HEK293T (cell line): ENCODE data around the gene CD28.

ENCODE experiments used
- CTCF ChIA-PET: fragments of 350-600 bp; formaldehyde crosslinking; extraction: SDS; loops from one replicate; lab custom pipeline; 2021; ENCODE audit warnings: antibody characterized with exemption, inconsistent platforms; lab: Yijun Ruan, JAX
- POLR2A ChIA-PET: fragments of 350-600 bp; formaldehyde crosslinking; extraction: SDS; loops from one replicate; lab custom pipeline; 2020; ENCODE audit warnings: antibody characterized with exemption, inconsistent platforms; lab: Yijun Ruan, JAX
- DNase-seq: peaks from one replicate; pipeline ENCODE4 v3.0.0; 2012; ENCODE audit warnings: mixed read lengths; ENCODE audit errors: extremely low spot score
- ARNT ChIP-seq: fragments of 450-650 bp; IDR thresholded peaks from 2 replicates; pipeline ENCODE4 v1.6.1; 2017; ENCODE audit warnings: mild to moderate bottlenecking
- BHLHE40 ChIP-seq: fragments of 450-650 bp; IDR thresholded peaks from 2 replicates; pipeline ENCODE4 v1.6.1; 2016; ENCODE audit warnings: mild to moderate bottlenecking, moderate library complexity, borderline replicate concordance
- CTBP1 ChIP-seq: fragments of 450-650 bp; IDR thresholded peaks from 2 replicates; pipeline ENCODE4 v1.6.1; 2016; ENCODE audit warnings: borderline replicate concordance
- ELF4 ChIP-seq: fragments of 450-650 bp; IDR thresholded peaks from 2 replicates; pipeline ENCODE4 v1.6.1; 2017; ENCODE audit warnings: antibody characterized with exemption
- FOXA1 ChIP-seq: fragments of 450-650 bp; IDR thresholded peaks from 2 replicates; pipeline ENCODE4 v1.6.1; 2016; ENCODE audit warnings: mild to moderate bottlenecking
- FOXK2 ChIP-seq: fragments of 450-650 bp; IDR thresholded peaks from 2 replicates; pipeline ENCODE4 v1.6.1; 2016; ENCODE audit warnings: mild to moderate bottlenecking
- FOXM1 ChIP-seq: fragments of 450-650 bp; IDR thresholded peaks from 2 replicates; pipeline ENCODE4 v1.6.1; 2017; ENCODE audit warnings: mild to moderate bottlenecking, borderline replicate concordance
- HDGF ChIP-seq: fragments of 450-650 bp; IDR thresholded peaks from 2 replicates; pipeline ENCODE4 v1.6.1; 2017; ENCODE audit warnings: antibody characterized with exemption, borderline replicate concordance
- L3MBTL2 ChIP-seq: fragments of 450-650 bp; conservative IDR thresholded peaks from 2 replicates; pipeline ENCODE4 v1.6.1; 2016; ENCODE audit warnings: mild to moderate bottlenecking
- LEF1 ChIP-seq: fragments of 450-650 bp; IDR thresholded peaks from 2 replicates; pipeline ENCODE4 v1.6.1; 2017; ENCODE audit warnings: mild to moderate bottlenecking, borderline replicate concordance
- NFRKB ChIP-seq: fragments of 450-650 bp; IDR thresholded peaks from 2 replicates; pipeline ENCODE4 v1.6.1; 2016; ENCODE audit warnings: mild to moderate bottlenecking, moderate library complexity
- SP1 ChIP-seq: fragments of 450-650 bp; IDR thresholded peaks from 2 replicates; pipeline ENCODE4 v1.6.1; 2017
- SUZ12 ChIP-seq: fragments of 450-650 bp; IDR thresholded peaks from 2 replicates; pipeline ENCODE4 v1.6.1; 2016; ENCODE audit warnings: mild to moderate bottlenecking
- TARDBP ChIP-seq: fragments of 450-650 bp; IDR thresholded peaks from 2 replicates; pipeline ENCODE4 v1.6.1; 2016
- ZNF384 ChIP-seq: fragments of 450-650 bp; IDR thresholded peaks from 2 replicates; pipeline ENCODE4 v1.6.1; 2016
- TF ChIP-seq, protein P1 (sequence below): fragments of 450-650 bp; IDR thresholded peaks from 2 replicates; pipeline ENCODE4 v1.6.1; 2016

CD28 gene

GRCh38 chr2:203748331-203749126 lies 42.1 kb downstream of the CD28 start:
- no peak for DNase-seq
- ChIA-PET CTCF (interaction anchor here (0.6 to 0.7 kb wide), 2 partner anchors 9 to 18 kb away, joined by 3 to 4 read pairs; no protein-coding TSS in a partner anchor), POLR2A (no interaction called here)
- TF ChIP-seq HDGF = no peak
- TF ChIP-seq FOXM1 = no peak
- TF ChIP-seq L3MBTL2 = no peak
- TF ChIP-seq SUZ12 = no peak
- no peak for TF ChIP-seq CTBP1
- TF ChIP-seq LEF1 = no peak
- no peak for TF ChIP-seq NFRKB
- TF ChIP-seq BHLHE40 = no peak
- TF ChIP-seq, protein P1, sequence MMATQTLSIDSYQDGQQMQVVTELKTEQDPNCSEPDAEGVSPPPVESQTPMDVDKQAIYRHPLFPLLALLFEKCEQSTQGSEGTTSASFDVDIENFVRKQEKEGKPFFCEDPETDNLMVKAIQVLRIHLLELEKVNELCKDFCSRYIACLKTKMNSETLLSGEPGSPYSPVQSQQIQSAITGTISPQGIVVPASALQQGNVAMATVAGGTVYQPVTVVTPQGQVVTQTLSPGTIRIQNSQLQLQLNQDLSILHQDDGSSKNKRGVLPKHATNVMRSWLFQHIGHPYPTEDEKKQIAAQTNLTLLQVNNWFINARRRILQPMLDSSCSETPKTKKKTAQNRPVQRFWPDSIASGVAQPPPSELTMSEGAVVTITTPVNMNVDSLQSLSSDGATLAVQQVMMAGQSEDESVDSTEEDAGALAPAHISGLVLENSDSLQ = no peak
- TF ChIP-seq SP1 = no peak

- POLR2A ChIA-PET = no interaction called here
- CTCF ChIA-PET = no interaction called here
- no peak for DNase-seq
- no peak for TF ChIP-seq ZNF384
- no peak for TF ChIP-seq TARDBP
- no peak for TF ChIP-seq ELF4
- no peak for TF ChIP-seq ARNT
- TF ChIP-seq BHLHE40 = no peak
- TF ChIP-seq HDGF = no peak
- no peak for TF ChIP-seq CTBP1
These were observed 44.1 kb downstream of the CD28 start for GRCh38 chr2:203750346-203751068.

DNA sequence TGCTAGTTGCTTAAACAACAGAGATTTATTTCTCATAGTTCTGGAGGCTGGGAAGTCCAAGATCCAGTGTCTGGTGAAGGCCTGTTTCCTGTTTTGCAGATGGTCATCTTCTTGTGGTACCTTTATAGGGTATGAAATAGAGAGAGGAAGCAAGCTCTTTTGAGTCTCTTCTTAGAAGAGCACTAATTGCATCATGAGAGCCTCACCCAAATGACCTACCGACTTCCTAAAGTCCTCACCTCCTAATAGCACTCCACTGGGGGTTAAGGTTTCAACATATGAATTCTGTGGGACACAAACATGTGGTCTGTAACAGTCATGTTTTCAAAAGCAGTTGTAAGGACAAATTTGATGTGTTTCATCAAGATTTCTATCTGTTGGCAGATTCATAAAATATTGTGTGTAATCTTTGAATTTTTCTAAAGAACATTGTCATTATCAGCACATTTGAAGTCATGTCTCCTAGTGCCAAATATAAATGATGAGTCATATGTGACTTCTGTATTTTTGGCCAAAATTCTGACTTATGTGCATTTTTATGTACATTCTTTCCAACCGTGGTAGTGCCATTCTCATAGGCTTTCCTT lies 45.3 kb downstream of the CD28 start:
- TF ChIP-seq L3MBTL2 (no peak), SP1 (no peak), SUZ12 (no peak), FOXA1 (no peak), TARDBP (no peak), ZNF384 (no peak), LEF1 (no peak), CTBP1 (no peak), HDGF (no peak), FOXK2 (no peak), ELF4 (no peak), FOXM1 (no peak), NFRKB (no peak), BHLHE40 (no peak), ARNT (no peak)
- TF ChIP-seq, protein P1 = no peak
- DNase-seq = no peak
- POLR2A ChIA-PET = no interaction called here
- CTCF ChIA-PET = no interaction called here

- no peak for DNase-seq
- no peak for TF ChIP-seq L3MBTL2
- TF ChIP-seq HDGF = no peak
- no peak for TF ChIP-seq ARNT
- no peak for TF ChIP-seq CTBP1
- TF ChIP-seq SUZ12 = no peak
- no peak for TF ChIP-seq ELF4
- TF ChIP-seq, protein P1 = no peak
- POLR2A ChIA-PET = no interaction called here
- CTCF ChIA-PET = no interaction called here
These were observed 49.7 kb downstream of the CD28 start for GRCh38 chr2:203756161-203756560.

GRCh38 chr2:203758841-203759689 lies 52.6 kb downstream of the CD28 start:
- ChIA-PET POLR2A (no interaction called here), CTCF (interaction anchor here (0.5 kb wide), 1 partner anchor 472 kb away, joined by 5 read pairs; no protein-coding TSS in a partner anchor)
- no peak for DNase-seq
- no peak for TF ChIP-seq CTBP1
- TF ChIP-seq FOXA1 = no peak
- TF ChIP-seq TARDBP = no peak
- no peak for TF ChIP-seq SP1
- TF ChIP-seq BHLHE40 = no peak
- TF ChIP-seq ELF4 = no peak
- TF ChIP-seq, protein P1 = no peak
- no peak for TF ChIP-seq HDGF
- TF ChIP-seq FOXK2 = no peak
- no peak for TF ChIP-seq L3MBTL2
- no peak for TF ChIP-seq FOXM1
- TF ChIP-seq SUZ12 = no peak
- TF ChIP-seq ZNF384 = no peak
- TF ChIP-seq LEF1 = no peak
- no peak for TF ChIP-seq NFRKB
- TF ChIP-seq ARNT = no peak
